SK-N-SH (cell line): Measurements from ENCODE around the gene NAP1L5. TPM values are rescaled to one million over a fixed set of nuclear protein-coding genes. Genes with fewer than 3 reads are reported as not detected.

Source experiments
- CTCF ChIA-PET: fragments of 300-600, 350-600 bp; formaldehyde crosslinking; extraction: SDS; loops from one replicate; lab custom pipeline; 2021; lab: Yijun Ruan, JAX
- POLR2A ChIA-PET: fragments of 350-600 bp; sonication (Branson Sonifier 250); formaldehyde crosslinking; extraction: SDS; loops from one replicate; lab custom pipeline; 2020; ENCODE audit warnings: antibody characterized with exemption, inconsistent platforms; lab: Yijun Ruan, JAX
- DNase-seq: peaks from one replicate; pipeline ENCODE4 v3.0.0; 2012
- H2AFZ ChIP-seq: fragments of 200-600 bp; sonication (generic); 2 replicates; pipeline ENCODE4 v1.8.1; 2016; ENCODE audit warnings: antibody characterized with exemption, mild to moderate bottlenecking, low read depth
- H3F3A ChIP-seq: fragments of 200-600 bp; sonication (generic); replicated peaks from 2 replicates; pipeline ENCODE3; 2016; ENCODE audit warnings: antibody characterized with exemption, mild to moderate bottlenecking; ENCODE audit not compliant: insufficient read depth
- H3K27ac ChIP-seq, 2 experiments: fragments of 200-500 bp in 1 of 2; fragments of 200-600 bp in 1 of 2; sonication (Bioruptor generic) in 1 of 2; sonication (generic), shearing (Covaris generic) in 1 of 2; 2 replicates each; pipeline versions ENCODE4 v1.5.1 to v1.6.1; 2014 to 2016; ENCODE audit warnings: low read depth in 2 of 2, inconsistent platforms in 1 of 2, low read length in 1 of 2, mild to moderate bottlenecking in 1 of 2, mixed read lengths in 1 of 2
- H3K27me3 ChIP-seq: fragments of 200-600 bp; sonication (generic), shearing (Covaris generic); 2 replicates; pipeline ENCODE4 v1.6.1; 2016; ENCODE audit warnings: mixed run types; ENCODE audit not compliant: insufficient read depth
- H3K36me3 ChIP-seq, 2 experiments: fragments of 200-500 bp in 1 of 2; fragments of 200-600 bp in 1 of 2; sonication (Bioruptor generic) in 1 of 2; sonication (generic) in 1 of 2; replicated peaks in 1 of 2; 2 replicates each; pipeline versions ENCODE3 to v1.5.1; 2014 to 2016; ENCODE audit warnings: low read length in 1 of 2, mild to moderate bottlenecking in 1 of 2; ENCODE audit not compliant: insufficient read depth in 2 of 2, control insufficient read depth in 1 of 2
- H3K4me1 ChIP-seq, 2 experiments: fragments of 200-500 bp in 1 of 2; fragments of 200-600 bp in 1 of 2; sonication (Bioruptor generic) in 1 of 2; sonication (generic), shearing (Covaris generic) in 1 of 2; 2 replicates each; pipeline versions ENCODE4 v1.5.1 to v1.6.1; 2014 to 2016; ENCODE audit warnings: low read depth in 1 of 2, low read length in 1 of 2, mixed run types in 1 of 2; ENCODE audit not compliant: insufficient read depth in 2 of 2, control insufficient read depth in 1 of 2
- H3K4me2 ChIP-seq: fragments of 200-600 bp; sonication (generic), shearing (Covaris generic); 2 replicates; pipeline ENCODE4 v1.6.1; 2017; ENCODE audit warnings: mixed run types
- H3K4me3 ChIP-seq, 2 experiments: fragments of 200-500 bp in 1 of 2; fragments of 200-600 bp in 1 of 2; sonication (Bioruptor generic) in 1 of 2; sonication (generic), shearing (Covaris generic) in 1 of 2; 2 replicates each; pipeline versions ENCODE4 v1.5.1 to v1.8.1; 2014 to 2016; ENCODE audit warnings: low read depth in 2 of 2, inconsistent platforms in 1 of 2, low read length in 1 of 2, mild to moderate bottlenecking in 1 of 2, mixed read lengths in 1 of 2, moderate library complexity in 1 of 2
- H3K79me2 ChIP-seq: fragments of 200-600 bp; sonication (generic); 2 replicates; pipeline ENCODE4 v1.8.1; 2017; ENCODE audit warnings: mild to moderate bottlenecking; ENCODE audit not compliant: insufficient read depth
- H3K9ac ChIP-seq: fragments of 200-600 bp; sonication (generic); 2 replicates; pipeline ENCODE4 v1.6.1; 2017; ENCODE audit warnings: mixed run types
- H3K9me2 ChIP-seq: fragments of 200-600 bp; sonication (generic); 2 replicates; pipeline ENCODE4 v1.6.1; 2017; ENCODE audit warnings: mixed run types
- H3K9me3 ChIP-seq: fragments of 200-600 bp; sonication (generic); 2 replicates; pipeline ENCODE4 v1.6.1; 2017; ENCODE audit warnings: mixed run types, mild to moderate bottlenecking, moderate library complexity
- H4K20me1 ChIP-seq: fragments of 200-600 bp; sonication (generic); 2 replicates; pipeline ENCODE4 v1.6.1; 2017; ENCODE audit warnings: mild to moderate bottlenecking, mixed run types; ENCODE audit not compliant: insufficient read depth
- CHD2 ChIP-seq: fragments of 150-350 bp; IDR thresholded peaks from 2 replicates; pipeline ENCODE4 v1.6.1; 2018; ENCODE audit warnings: low read length; ENCODE audit not compliant: partially characterized antibody
- EP300 ChIP-seq, 2 experiments: IDR thresholded peaks; 2 replicates each; pipeline versions ENCODE4 v1.4.0 to v1.6.1; 2012; ENCODE audit warnings: borderline replicate concordance in 1 of 2, low read depth in 1 of 2, low read length in 1 of 2
- EZH2phosphoT487 ChIP-seq: fragments of 200-600 bp; sonication (generic); IDR thresholded peaks from 2 replicates; pipeline ENCODE4 v1.6.1; 2017; ENCODE audit warnings: low read depth, mixed run types, mild to moderate bottlenecking, antibody characterized with exemption, moderate library complexity, borderline replicate concordance
- FOXJ3 ChIP-seq: sonication (generic); formaldehyde crosslinking; IDR thresholded peaks from 2 replicates; pipeline ENCODE4 v1.5.1; 2020; ENCODE audit warnings: mild to moderate bottlenecking, missing genetic modification reagents
- IRF3 ChIP-seq: fragments of 150-350 bp; IDR thresholded peaks from 2 replicates; pipeline ENCODE4 v1.6.1; 2016; ENCODE audit warnings: mild to moderate bottlenecking, low read depth, low read length
- JUND ChIP-seq: IDR thresholded peaks from 2 replicates; pipeline ENCODE4 v1.4.0; 2012
- MEF2A ChIP-seq: IDR thresholded peaks from 2 replicates; pipeline ENCODE4 v1.4.0; 2012; ENCODE audit warnings: low read depth, borderline replicate concordance
- NFIC ChIP-seq: IDR thresholded peaks from 2 replicates; pipeline ENCODE4 v1.4.0; 2012; ENCODE audit warnings: borderline replicate concordance
- NRF1 ChIP-seq: IDR thresholded peaks from 2 replicates; pipeline ENCODE4 v1.6.1; 2012; ENCODE audit warnings: low read depth, mild to moderate bottlenecking, low read length
- PBX3 ChIP-seq: IDR thresholded peaks from 2 replicates; pipeline ENCODE4; 2012
- RAD21 ChIP-seq: IDR thresholded peaks from 2 replicates; pipeline ENCODE4 v1.6.1; 2012; ENCODE audit warnings: mild to moderate bottlenecking, low read length
- RFX5 ChIP-seq: IDR thresholded peaks from 2 replicates; pipeline ENCODE4 v1.6.1; 2012; ENCODE audit warnings: mild to moderate bottlenecking, improper control_type of control experiment, low read length
- RXRA ChIP-seq: IDR thresholded peaks from 2 replicates; pipeline ENCODE4 v1.4.0; 2012; ENCODE audit warnings: low read depth, mild to moderate bottlenecking, borderline replicate concordance
- SMC3 ChIP-seq: IDR thresholded peaks from 2 replicates; pipeline ENCODE4 v1.6.1; 2012; ENCODE audit warnings: low read depth, low read length, improper control_type of control experiment
- TAF1 ChIP-seq: IDR thresholded peaks from 2 replicates; pipeline ENCODE4 v1.6.1; 2012; ENCODE audit warnings: low read depth, mild to moderate bottlenecking, low read length, moderate library complexity, borderline replicate concordance
- TCF12 ChIP-seq: IDR thresholded peaks from 2 replicates; pipeline ENCODE4 v1.4.0; 2012
- TEAD4 ChIP-seq: IDR thresholded peaks from 2 replicates; pipeline ENCODE4 v1.4.0; 2012; ENCODE audit warnings: mild to moderate bottlenecking, borderline replicate concordance; ENCODE audit not compliant: insufficient read depth
- USF1 ChIP-seq: IDR thresholded peaks from 2 replicates; pipeline ENCODE4 v1.4.0; 2012; ENCODE audit warnings: low read depth, borderline replicate concordance
- YY1 ChIP-seq: IDR thresholded peaks from 2 replicates; pipeline ENCODE4 v1.4.0; 2012; ENCODE audit warnings: low read depth, mild to moderate bottlenecking
- whole genome bisulfite sequencing: methylation state at CpG from one replicate; pipeline ENCODE4 v1.1.6; 2017; ENCODE audit warnings: low lambda C conversion rate; 5-methylcytosine and 5-hydroxymethylcytosine counted together
- polyA plus RNA-seq, 3 experiments: library from polyadenylated mRNA; depleted of rRNA; stranded (reverse); fragments of >200 nt; gene quantifications; 2 replicates each; pipeline ENCODE4 v1.2.3, GENCODE V29; 2012

The NAP1L5 gene
- polyA plus RNA-seq, 1 of the 3 experiments (the other 2 are of a cell fraction), result 7.5 TPM

GRCh38 chr4:88738180-88738579 lies 40.6 kb upstream of the NAP1L5 start (continued):
- TF ChIP-seq CHD2, result no peak

GRCh38 chr4:88737307-88737941 lies 39.8 kb upstream of the NAP1L5 start:
- no peak overlapping the region for H2AFZ ChIP-seq
- no peaks in the 10 kb centered on the region for H3K9me3 ChIP-seq
- ChIA-PET POLR2A (no interaction called here), CTCF (interaction anchor here (1.4 to 2.3 kb wide), 2 partner anchors 25 to 31 kb away, joined by 5 to 7 read pairs; no protein-coding TSS in a partner anchor)
- no peaks in the 10 kb centered on the region for H3K27me3 ChIP-seq
- H3K9me2 ChIP-seq, result no peaks in the 10 kb centered on the region
- H3K4me1 ChIP-seq, result no peaks in the 10 kb centered on the region; a peak in 1 of 4 replicates
- H3F3A ChIP-seq, result no peaks in the 10 kb centered on the region
- H3K4me3 ChIP-seq, result no peak overlapping the region
- no peaks in the 10 kb centered on the region for H3K79me2 ChIP-seq
- H3K9ac ChIP-seq, result no peak overlapping the region
- no peak overlapping the region for H3K27ac ChIP-seq
- no peaks in the 10 kb centered on the region for H4K20me1 ChIP-seq
- H3K36me3 ChIP-seq, result peaks cover 0 to 9% of the 10 kb centered on the region in 2 experiments
- H3K4me2 ChIP-seq, result no peak overlapping the region
- WGBS, result 86% methylated on average over 14 of the region's 14 CpGs
- no peak for TF ChIP-seq IRF3
- no peak for TF ChIP-seq TEAD4
- TF ChIP-seq PBX3, result peak; percentile 38; the same call in 1 of the 2 replicates
- TF ChIP-seq RFX5, result no peak
- TF ChIP-seq NRF1, result no peak
- TF ChIP-seq TCF12, result peak; percentile 51; the same call in 1 of the 2 replicates
- TF ChIP-seq RXRA, result no peak
- no peak for DNase-seq

GRCh38 chr4:88736264-88736663 lies 38.6 kb upstream of the NAP1L5 start:
- no peak for TF ChIP-seq EP300 (IDR thresholded peaks at IDR 0.05; ENCODE audit: borderline replicate concordance in 1 of 2, low read depth in 1 of 2, low read length in 1 of 2)
- no peak for TF ChIP-seq EZH2phosphoT487
- no peak for TF ChIP-seq NFIC
- no peak for TF ChIP-seq CHD2
- no peak for TF ChIP-seq YY1
- TF ChIP-seq TAF1, result no peak
- TF ChIP-seq USF1, result no peak
- no peak for TF ChIP-seq RAD21
- no peak for TF ChIP-seq RFX5
- no peak for TF ChIP-seq MEF2A
- TF ChIP-seq JUND, result no peak
- no peak for TF ChIP-seq FOXJ3 (CRISPR knock-in tag)
- TF ChIP-seq SMC3, result no peak
- no peak for TF ChIP-seq IRF3
- TF ChIP-seq RXRA, result no peak
- no peaks in the 10 kb centered on the region for H3K79me2 ChIP-seq
- DNase-seq, result no peak
- H3K4me3 ChIP-seq, result no peak overlapping the region
- H3K4me1 ChIP-seq, result no peaks in the 10 kb centered on the region; a peak in 1 of 4 replicates
- H3F3A ChIP-seq, result no peaks in the 10 kb centered on the region
- CTCF ChIA-PET, result interaction anchor here (0.8 to 2.3 kb wide), 2 partner anchors 27 to 524 kb away, joined by 4 to 7 read pairs; no protein-coding TSS in a partner anchor
- no peaks in the 10 kb centered on the region for H4K20me1 ChIP-seq
- H3K27me3 ChIP-seq, result no peaks in the 10 kb centered on the region
- H3K9me3 ChIP-seq, result no peaks in the 10 kb centered on the region
- H3K4me2 ChIP-seq, result no peak overlapping the region
- no peak overlapping the region for H2AFZ ChIP-seq
- POLR2A ChIA-PET, result no interaction called here
- no peaks in the 10 kb centered on the region for H3K9me2 ChIP-seq
- peaks cover 0 to 10% of the 10 kb centered on the region in 2 experiments for H3K36me3 ChIP-seq
- no peak overlapping the region for H3K9ac ChIP-seq
- no peak overlapping the region for H3K27ac ChIP-seq
- 91% methylated on average over 3 of the region's 3 CpGs for WGBS
